ENCODE results near the gene ATL3. TPM values are rescaled to one million over a fixed set of nuclear protein-coding genes. Genes with fewer than 3 reads are reported as not detected.

Gene ATL3
- total RNA-seq, 1 donor from 2014 or later = 96.9 TPM

DNA sequence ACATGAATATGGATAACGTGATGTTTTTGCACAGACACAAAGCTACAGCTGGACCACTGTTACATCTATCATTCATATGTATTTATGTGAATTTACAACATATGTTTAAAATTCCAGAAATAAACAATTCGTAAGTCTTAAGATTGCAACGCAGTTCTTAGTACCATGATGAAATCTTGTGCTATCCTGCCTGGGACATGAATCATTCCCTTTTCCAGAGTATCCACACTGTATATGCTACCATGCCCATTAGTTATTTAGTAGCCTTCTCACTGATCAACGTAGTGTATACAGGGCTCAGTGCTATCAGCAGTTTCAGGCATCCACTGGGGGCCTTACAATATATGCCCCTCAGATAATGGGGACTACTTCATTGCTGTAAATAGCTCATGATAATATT is 4.3 kb downstream of the ATL3 start:
- no peak overlapping the region for H3K27ac Mint-ChIP-seq (ENCODE audit: unreplicated experiment)
- DNase-seq (ENCODE audit: extremely low spot score, unreplicated experiment) = no peak

DNA sequence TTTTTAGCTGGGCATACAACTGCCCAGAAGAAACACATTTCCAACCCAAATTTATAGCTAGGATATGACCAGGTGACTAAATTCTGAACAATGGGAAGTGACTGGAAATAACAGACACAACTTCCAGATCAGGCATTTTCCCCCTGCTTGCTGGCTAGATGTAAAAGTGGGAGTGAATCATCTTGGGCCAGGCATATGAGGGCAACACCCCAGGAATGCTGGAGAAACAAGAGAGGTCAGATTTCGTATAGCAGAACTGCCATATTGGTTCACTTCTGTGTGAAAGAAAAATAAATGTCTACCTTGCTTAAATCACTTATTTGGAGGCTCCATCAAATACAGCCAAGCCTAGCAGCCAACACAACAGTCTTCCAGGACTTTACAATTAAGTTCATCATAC is 7.4 kb downstream of the ATL3 start:
- Mint-ChIP-seq H3K4me1 (ENCODE audit: unreplicated experiment) (peaks cover 52% of the 10 kb centered on the region), H3K27me3 (ENCODE audit: unreplicated experiment) (no peaks in the 10 kb centered on the region), H3K27ac (ENCODE audit: unreplicated experiment) (peak overlapping the region; percentile 66), H3K36me3 (ENCODE audit: unreplicated experiment) (no peaks in the 10 kb centered on the region), H3K4me3 (ENCODE audit: unreplicated experiment) (no peak overlapping the region), H3K9me3 (ENCODE audit: unreplicated experiment) (no peaks in the 10 kb centered on the region)
- DNase-seq (ENCODE audit: extremely low spot score, unreplicated experiment) = no peak
- TF ChIP-seq, protein P1, sequence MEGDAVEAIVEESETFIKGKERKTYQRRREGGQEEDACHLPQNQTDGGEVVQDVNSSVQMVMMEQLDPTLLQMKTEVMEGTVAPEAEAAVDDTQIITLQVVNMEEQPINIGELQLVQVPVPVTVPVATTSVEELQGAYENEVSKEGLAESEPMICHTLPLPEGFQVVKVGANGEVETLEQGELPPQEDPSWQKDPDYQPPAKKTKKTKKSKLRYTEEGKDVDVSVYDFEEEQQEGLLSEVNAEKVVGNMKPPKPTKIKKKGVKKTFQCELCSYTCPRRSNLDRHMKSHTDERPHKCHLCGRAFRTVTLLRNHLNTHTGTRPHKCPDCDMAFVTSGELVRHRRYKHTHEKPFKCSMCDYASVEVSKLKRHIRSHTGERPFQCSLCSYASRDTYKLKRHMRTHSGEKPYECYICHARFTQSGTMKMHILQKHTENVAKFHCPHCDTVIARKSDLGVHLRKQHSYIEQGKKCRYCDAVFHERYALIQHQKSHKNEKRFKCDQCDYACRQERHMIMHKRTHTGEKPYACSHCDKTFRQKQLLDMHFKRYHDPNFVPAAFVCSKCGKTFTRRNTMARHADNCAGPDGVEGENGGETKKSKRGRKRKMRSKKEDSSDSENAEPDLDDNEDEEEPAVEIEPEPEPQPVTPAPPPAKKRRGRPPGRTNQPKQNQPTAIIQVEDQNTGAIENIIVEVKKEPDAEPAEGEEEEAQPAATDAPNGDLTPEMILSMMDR (IDR thresholded peaks at IDR 0.05) = no peak

More for the DNA sequence above, 4.3 kb downstream of the ATL3 start:
- Mint-ChIP-seq H3K4me3 (ENCODE audit: unreplicated experiment) (no peak overlapping the region), H3K9me3 (ENCODE audit: unreplicated experiment) (no peaks in the 10 kb centered on the region), H3K4me1 (ENCODE audit: unreplicated experiment) (peaks cover 60% of the 10 kb centered on the region), H3K36me3 (ENCODE audit: unreplicated experiment) (peaks cover 2% of the 10 kb centered on the region), H3K27me3 (ENCODE audit: unreplicated experiment) (no peaks in the 10 kb centered on the region)
- TF ChIP-seq, protein P1 (IDR thresholded peaks at IDR 0.05) = no peak

DNA sequence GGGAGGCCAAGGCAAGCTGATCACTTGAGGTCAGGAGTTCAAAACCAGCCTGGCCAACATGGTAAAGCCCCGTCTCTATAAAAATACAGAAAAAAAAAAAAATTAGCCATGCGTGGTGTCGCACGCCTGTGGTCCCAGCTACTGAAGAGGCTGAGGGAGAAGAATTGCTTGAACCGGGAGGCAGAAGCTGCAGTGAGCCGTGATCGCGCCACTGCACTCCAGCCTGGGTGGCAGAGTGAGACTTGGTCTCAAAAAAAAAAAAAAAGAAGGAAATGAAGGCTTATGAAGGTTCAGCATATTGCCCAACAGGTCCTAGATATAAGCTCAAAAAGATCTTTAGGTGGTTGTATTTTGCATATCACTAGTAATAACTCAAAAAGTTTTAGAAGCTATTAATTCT is 10.2 kb downstream of the ATL3 start:
- no peak overlapping the region for H3K4me3 Mint-ChIP-seq (ENCODE audit: unreplicated experiment)

DNA sequence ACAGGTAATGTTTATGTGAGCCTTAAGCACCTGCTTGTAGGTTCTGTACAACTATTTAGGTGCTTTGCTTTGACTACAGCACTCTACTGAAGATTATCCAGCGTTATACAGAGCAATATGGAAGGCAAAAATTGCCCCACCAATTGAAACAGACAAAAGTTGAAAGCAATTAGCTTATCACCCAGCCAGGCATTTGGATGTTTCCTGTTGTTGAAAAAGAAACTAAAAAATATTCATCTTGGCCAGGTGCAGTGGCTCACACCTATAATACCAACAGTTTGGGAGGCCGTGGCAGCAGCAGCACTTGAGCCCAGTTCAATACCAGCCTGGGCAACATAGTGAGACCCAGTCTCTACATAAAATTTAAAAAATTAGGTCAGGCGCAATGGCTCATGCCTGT is 18.5 kb downstream of the ATL3 start:
- Mint-ChIP-seq H3K27ac (ENCODE audit: unreplicated experiment) (no peak overlapping the region), H3K27me3 (ENCODE audit: unreplicated experiment) (no peaks in the 10 kb centered on the region), H3K9me3 (ENCODE audit: unreplicated experiment) (no peaks in the 10 kb centered on the region), H3K36me3 (ENCODE audit: unreplicated experiment) (peaks cover 42% of the 10 kb centered on the region), H3K4me3 (ENCODE audit: unreplicated experiment) (no peak overlapping the region), H3K4me1 (ENCODE audit: unreplicated experiment) (no peaks in the 10 kb centered on the region)
- TF ChIP-seq, protein P1 (IDR thresholded peaks at IDR 0.05) = no peak
- DNase-seq (ENCODE audit: extremely low spot score, unreplicated experiment) = no peak

More for the DNA sequence above, 10.2 kb downstream of the ATL3 start:
- TF ChIP-seq, protein P1 (IDR thresholded peaks at IDR 0.05) = no peak
- Mint-ChIP-seq H3K27me3 (ENCODE audit: unreplicated experiment) (no peaks in the 10 kb centered on the region), H3K9me3 (ENCODE audit: unreplicated experiment) (no peaks in the 10 kb centered on the region), H3K27ac (ENCODE audit: unreplicated experiment) (no peak overlapping the region), H3K4me1 (ENCODE audit: unreplicated experiment) (peaks cover 29% of the 10 kb centered on the region), H3K36me3 (ENCODE audit: unreplicated experiment) (peaks cover 9% of the 10 kb centered on the region)
- no peak for DNase-seq (ENCODE audit: extremely low spot score, unreplicated experiment)

DNA sequence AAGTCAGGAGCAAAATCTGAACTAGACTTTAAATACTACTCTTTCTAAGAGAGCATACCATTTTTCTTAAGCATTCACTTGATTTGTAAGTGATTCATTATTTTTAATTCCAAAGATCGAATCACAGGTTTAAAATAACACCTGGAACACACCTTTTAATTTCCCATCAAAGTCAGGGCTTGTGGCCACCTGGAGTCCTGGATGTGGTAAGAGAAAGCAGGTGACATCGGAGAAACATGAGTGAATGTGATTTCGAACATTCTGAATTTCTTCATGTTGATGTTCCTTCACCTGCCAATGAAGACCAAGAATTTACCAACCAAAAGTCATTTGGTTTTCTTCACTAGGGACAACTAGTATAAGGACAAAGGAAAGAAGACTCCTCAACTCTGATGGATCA is 28.0 kb downstream of the ATL3 start:
- TF ChIP-seq, protein P1 (IDR thresholded peaks at IDR 0.05) = no peak
- Mint-ChIP-seq H3K27me3 (ENCODE audit: unreplicated experiment) (no peaks in the 10 kb centered on the region), H3K4me3 (ENCODE audit: unreplicated experiment) (no peak overlapping the region), H3K9me3 (ENCODE audit: unreplicated experiment) (no peaks in the 10 kb centered on the region), H3K36me3 (ENCODE audit: unreplicated experiment) (peaks cover 51% of the 10 kb centered on the region), H3K27ac (ENCODE audit: unreplicated experiment) (peak overlapping the region; percentile 43), H3K4me1 (ENCODE audit: unreplicated experiment) (peaks cover 5% of the 10 kb centered on the region)
- no peak for DNase-seq (ENCODE audit: extremely low spot score, unreplicated experiment)

All from osteocyte (in vitro differentiated cells).